DMS 273 (cell line): Measurements from ENCODE around the gene PSMB3.
A peak's percentile ranks its signal among the peaks of the same experiment; 100 is the strongest.
"Not testable (repeated sequence)": the region's sequence is repeated elsewhere in the genome, so short reads cannot be mapped to it uniquely, and the experiment has no call there.

Experiments
- DNase-seq: peaks from one replicate; lab custom pipeline; 2025; ENCODE audit not compliant: unreplicated experiment; lab: John Stamatoyannopoulos, UW

Gene PSMB3

DNA sequence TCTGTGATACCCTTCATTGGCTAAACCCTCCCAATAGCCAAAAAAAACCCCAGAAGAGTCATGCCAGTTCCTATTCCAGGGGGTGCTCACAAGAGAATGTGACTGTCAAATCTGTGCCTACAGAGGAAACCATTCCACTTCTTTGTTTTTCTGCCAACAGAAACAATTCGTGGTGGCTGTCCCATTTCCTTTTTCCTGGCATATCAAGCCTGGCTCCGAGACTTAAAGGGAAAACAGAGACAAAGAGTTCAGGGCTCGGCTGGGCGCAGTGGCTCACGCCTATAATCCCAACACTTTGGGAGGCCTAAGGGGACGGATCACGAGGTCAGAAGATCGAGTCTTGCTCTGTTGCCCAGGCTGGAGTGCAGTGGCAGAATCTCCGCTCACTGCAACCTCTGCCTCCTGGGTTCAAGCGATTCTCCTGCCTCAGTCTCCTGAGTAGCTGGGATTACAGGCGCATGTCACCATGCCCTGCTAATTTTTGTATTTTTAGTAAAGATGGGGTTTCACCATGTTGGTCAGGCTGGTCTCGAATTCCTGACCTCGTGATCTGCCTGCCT lies 37.7 kb downstream of the PSMB3 start:
- DNase-seq, result not testable (repeated sequence)

DNA sequence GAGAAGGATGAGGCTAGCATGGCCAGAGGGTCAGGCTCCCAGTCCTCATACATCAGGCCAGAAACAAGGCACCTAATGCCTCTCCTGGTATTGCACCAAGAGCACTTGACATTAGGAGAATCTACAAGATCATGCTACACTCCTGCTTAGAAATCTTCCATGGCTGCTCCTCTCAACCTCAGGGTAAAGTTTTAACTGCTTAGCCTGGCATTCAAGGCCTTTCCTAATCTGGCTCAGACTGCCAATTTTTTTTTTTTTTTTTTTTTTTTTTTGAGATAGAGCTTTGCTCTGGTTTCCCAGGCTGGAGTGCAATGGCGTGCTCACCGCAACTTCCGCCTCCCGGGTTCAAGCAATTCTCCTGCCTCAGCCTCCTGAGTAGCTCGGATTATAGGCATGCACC lies 38.6 kb downstream of the PSMB3 start:
- no peak for DNase-seq

DNA sequence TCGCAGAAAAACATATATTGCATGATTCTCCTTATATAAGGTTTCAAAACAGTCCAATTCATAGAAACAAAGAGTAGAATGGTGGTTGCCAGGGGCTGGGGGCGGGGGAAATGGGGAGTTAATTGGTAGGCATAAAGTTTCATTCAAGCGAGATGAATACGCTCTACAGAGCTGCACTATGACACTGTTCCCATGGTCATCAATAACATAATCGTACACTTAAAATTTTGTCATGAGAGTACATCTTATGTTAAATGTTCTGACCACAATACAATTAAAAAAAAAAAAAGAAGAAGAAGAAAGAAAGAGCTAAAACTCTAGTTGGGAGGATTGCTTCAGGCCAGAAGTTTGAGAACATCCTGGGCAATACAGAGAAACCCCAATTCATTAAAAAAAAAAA lies 41.7 kb downstream of the PSMB3 start:
- no peak for DNase-seq

DNA sequence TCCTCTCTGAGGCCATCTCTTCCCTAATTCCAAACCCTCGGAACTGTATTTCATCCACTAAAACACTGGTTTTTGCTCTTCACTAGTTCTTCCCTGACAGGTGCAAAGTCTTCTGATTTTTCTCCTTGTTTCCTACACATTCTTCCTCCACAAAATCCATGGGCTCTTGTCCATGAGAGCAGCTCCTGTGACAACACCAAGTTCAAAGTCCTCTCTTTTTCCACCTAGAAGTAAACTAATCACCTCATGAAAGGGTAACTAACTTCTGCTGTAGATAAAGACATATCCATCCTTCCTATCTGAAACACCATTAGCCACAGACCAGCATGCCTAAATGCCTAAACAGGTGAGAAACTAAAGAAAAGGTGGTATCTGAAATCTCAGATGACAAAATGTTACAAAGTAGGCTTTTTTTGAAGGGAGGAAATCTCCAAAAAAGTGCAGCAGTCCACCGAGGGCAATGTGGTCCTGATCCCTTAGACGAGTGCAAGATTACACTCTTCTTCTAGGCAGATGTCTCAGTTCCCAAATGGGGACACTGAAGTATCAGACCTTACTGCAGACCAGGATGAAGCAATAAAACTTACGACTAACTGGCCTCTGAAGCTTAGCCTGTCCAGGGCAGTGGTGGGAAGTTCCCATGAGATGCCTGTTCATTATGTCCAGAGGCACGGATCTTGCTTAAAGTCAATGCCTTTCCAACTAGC lies 44.1 kb downstream of the PSMB3 start:
- DNase-seq, result no peak

DNA sequence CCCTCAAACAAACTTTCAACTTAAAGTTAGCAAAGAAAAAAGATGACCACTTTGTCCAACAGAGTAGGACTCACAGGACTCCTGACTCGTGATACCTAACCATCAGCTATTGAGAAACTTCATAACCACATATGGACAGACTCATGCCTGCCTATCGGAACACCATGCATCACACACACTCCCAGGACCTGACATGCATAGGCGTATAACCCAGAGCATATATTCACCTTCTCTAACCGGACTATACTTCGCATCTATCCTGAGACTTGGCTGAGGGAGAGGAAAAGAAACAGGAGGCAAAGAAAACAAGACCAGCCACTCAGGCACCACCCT lies 44.6 kb downstream of the PSMB3 start:
- no peak for DNase-seq

DNA sequence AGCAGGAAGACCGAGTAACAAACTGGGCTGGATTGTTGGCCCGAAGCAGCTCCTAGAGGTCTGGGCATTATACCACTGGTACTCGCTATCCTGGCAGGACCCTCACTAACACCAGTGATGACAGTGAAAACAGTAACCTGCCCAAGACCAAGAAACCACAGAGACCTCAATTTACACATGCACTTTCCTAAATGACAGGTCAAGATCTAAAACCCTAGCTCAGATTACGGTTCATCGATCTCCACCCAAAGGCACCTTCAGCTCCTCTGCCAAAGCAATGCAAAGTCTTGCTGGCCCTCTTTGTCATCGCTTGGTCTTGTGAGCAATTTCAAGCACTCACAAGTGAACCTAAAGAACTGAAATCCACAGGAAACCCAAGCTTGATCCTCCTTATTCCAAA lies 45.3 kb downstream of the PSMB3 start:
- no peak for DNase-seq

DNA sequence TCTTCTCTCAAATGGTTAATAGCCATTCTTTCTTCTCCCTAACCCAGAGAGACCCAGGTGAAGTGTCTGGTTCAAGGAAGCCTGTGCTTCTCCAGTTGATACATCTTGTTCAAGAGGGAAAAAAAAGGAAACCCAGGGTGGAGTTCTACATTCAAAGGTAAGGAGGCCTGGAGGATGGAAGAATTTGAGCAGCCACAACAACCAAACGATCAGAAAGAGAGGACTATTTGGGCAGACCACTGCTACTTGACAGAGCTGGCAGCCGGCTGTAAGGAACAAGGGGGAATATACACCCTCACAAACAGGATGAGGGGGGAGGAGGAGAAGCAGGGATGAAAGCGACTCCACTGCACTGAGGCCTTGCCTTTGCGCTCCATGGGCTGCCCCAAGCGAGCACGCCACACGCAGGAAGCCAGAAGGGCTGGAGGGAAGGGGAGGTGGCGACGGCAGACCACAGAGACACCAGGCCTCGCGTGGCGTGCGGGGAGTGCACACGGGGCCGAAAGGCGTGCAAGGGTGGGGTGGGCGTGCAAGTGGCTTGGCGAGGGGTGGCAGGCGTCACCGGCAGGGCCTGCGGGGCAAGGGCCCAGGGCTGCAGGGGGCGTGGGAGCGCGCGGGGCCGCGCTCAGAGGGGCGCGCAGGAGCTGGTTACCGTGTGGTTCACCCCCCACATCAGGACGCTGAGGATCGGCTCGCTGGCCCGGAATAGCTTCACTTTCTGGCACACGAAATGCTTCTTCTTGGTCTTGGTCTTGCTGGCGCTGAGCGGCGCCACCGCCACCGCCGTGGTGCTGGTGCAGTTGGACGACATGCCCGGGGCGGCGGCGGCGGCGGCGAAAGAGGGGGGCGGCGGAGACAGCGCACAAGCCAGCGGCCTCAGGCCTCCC lies 46.3 kb downstream of the PSMB3 start:
- peak; percentile 83 for DNase-seq

DNA sequence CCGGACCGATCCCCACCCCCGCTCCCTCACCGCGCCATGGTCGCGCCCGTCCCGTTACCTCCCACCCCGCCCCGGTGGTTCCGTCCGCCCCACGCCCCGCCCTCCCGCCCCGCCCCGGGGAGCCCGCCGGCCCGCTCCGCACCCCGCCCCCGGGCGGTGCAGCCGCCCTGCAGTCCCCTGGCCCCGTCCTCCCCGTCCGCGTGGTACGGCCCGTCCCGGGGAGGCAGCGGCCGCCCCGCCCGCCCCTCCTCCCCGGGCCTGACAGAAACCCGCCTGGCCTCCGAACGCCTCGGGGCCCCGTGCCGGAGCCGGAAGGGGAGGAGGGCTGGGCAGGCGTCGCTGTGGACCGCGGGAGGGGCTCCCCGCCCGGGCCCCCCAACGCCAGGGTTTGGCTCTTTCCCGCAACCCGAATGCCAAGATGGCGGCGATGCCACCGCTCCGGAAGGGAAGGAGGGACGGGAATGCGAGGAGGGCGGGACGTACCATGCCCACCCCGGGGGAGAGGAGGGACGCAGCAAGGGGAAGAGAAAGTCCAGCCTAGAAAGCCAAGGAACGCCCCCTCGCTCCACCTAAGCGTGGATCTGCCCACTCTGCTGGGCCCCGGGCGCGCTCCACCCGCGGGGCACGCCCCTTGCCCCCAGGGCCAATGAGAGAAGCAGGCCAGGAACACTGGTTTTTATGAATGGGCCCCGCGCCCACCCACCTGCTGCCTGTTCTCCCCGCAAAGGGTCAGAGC lies 47.1 kb downstream of the PSMB3 start, which contains the start of gene PIP4K2B:
Gene PIP4K2B, minus strand, starts transcription at position 56 of the 736 bp plus-strand sequence. CDS start 132 bp downstream, outside the sequence.
- peak; percentile 99 for DNase-seq

DNA sequence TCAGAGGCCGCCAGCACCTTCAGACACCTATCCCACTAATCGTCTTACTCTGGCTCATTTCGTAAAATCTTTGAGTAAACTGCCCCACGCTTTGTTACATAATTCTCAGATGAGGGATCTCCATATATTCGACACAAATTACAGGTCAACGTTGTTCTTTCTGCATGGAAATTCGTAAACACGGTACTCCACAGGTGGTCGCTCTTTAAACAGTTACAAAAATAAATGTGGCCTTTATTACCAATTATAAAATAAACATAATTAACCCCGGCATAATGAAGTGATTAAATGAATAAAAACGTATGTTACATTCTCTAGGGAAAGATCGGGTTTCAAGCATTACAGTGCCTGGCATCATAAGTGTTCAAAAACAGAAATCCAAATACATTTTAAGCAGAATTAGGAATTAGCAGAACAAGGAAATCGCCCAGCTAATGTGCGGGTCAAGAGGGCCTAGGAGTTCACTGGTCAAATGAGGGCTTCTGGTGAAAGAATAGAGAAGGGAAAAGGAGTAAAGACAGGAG lies 47.8 kb downstream of the PSMB3 start:
- DNase-seq, result peak; percentile 58

DNA sequence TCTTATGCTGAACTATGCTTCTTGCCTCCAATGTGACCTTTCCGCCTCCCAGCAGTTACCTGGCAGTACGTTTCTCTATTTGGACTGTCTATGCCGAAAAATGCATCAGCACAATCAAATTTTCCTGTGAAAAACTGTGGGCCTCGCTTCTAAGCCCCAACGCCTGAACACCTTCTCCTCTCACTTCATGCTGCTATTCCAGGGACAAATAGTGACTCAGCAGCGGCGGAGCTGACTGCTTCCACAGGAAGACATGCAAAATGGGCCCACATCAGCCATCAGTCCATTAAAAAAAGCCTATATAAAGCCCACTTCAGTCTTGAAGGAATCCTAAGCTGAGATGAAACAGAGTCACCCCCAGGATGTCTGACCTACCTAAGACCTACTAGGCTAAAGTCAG lies 57.3 kb downstream of the PSMB3 start:
- DNase-seq, result no peak
